Right lobe of liver (tissue), 4 donors: Measurements from ENCODE around the gene ATP1A1.

Experiments
- CTCF ChIP-seq, 4 donors: fragments of 200-600 bp in 3 of 4; fragments of 450-650 bp in 1 of 4; IDR thresholded peaks; one replicate each; pipeline versions ENCODE4 v1.5.1 to v1.8.0; 2016 to 2022; ENCODE audit warnings: antibody characterized with exemption in 4 of 4, mild to moderate bottlenecking in 2 of 4
- POLR2A ChIP-seq: fragments of 450-650 bp; IDR thresholded peaks from one replicate; pipeline ENCODE4 v1.6.1; 2017; ENCODE audit warnings: antibody characterized with exemption, mild to moderate bottlenecking
- donor health status: DM: no; HTN: no; CAD: no.
- donor health status: DM: no; HTN: no; CAD: no.
- donor health status: DM: no; HTN: yes; CAD: no.

DNA sequence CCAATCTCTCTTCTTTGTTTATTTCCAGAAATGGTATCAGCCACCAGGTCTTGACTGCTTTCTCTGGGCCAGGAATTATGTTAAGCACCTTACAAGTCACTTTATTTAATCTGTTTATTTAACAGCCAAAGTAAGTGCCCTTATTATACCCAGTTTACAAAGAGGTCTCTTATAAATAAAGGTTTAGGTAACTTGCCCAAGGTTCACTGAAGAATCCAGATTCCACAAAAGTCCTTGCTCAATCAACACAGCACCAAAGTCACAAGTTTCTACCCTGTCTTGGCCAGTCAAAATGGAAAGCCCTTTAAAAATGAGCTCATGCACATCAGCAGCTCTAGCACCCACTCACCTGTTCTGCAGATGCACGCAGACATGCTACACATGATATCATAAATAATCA, 28.0 kb upstream of the ATP1A1 start:
- TF ChIP-seq CTCF (IDR thresholded peaks at IDR 0.05) (no peak), POLR2A (no peak)
